ENCODE results near the gene SYT12.

GRCh38 chr11:67053896-67054329, 31.0 kb downstream of the SYT12 start:
- TF ChIP-seq CTCF (IDR thresholded peaks at IDR 0.05) = peak; percentile 88
- TF ChIP-seq ZFX (IDR thresholded peaks at IDR 0.05; ENCODE audit: borderline replicate concordance) = no peak

All from 22Rv1 (cell line).